Measurements from ENCODE around the gene CTTNBP2.

DNA sequence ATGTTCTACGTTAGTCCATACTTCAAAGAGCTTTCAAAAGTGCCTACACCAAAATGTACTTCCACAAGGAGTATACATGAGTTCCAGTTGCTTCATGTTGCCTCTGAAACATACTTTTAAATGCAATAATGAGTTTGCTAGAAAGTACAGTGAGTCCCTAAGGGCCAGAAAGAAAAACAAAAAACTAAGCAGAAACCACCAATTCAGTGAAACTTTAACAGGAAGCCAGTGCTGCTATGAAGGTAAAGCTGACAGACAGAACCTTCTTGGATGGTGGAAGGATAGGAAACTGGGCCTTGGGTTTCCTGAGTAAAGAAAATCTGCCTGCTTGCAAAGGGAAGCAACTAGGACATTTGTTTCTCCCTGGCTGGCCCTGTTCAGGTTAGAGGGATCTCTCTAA lies 104.2 kb downstream of the CTTNBP2 start:
- TF ChIP-seq POLR2A (IDR thresholded peaks at IDR 0.05; ENCODE audit: low read depth, low read length) (no peak), SUPT20H (IDR thresholded peaks at IDR 0.05; ENCODE audit: borderline replicate concordance, control insufficient read depth, low read depth, low read length) (no peak), POLR2AphosphoS5 (IDR thresholded peaks at IDR 0.05; ENCODE audit: low read length) (no peak), BRCA1 (IDR thresholded peaks at IDR 0.05; ENCODE audit: low read depth, low read length) (no peak), FOS (IDR thresholded peaks at IDR 0.05; ENCODE audit: borderline replicate concordance, extremely low read depth, insufficient read length) (no peak), PAX8 (IDR thresholded peaks at IDR 0.05) (no peak), EZH2 (IDR thresholded peaks at IDR 0.05; ENCODE audit: borderline replicate concordance, control insufficient read depth, low read depth, low read length) (no peak), CEBPB (IDR thresholded peaks at IDR 0.05; ENCODE audit: borderline replicate concordance in 1 of 2, low read depth in 2 of 2, low read length in 2 of 2) (no peak), ATF2 (IDR thresholded peaks at IDR 0.05; ENCODE audit: low read length) (no peak), TAF1 (IDR thresholded peaks at IDR 0.05; ENCODE audit: borderline replicate concordance, low read depth, low read length) (no peak)
- TF ChIP-seq, protein P1, sequence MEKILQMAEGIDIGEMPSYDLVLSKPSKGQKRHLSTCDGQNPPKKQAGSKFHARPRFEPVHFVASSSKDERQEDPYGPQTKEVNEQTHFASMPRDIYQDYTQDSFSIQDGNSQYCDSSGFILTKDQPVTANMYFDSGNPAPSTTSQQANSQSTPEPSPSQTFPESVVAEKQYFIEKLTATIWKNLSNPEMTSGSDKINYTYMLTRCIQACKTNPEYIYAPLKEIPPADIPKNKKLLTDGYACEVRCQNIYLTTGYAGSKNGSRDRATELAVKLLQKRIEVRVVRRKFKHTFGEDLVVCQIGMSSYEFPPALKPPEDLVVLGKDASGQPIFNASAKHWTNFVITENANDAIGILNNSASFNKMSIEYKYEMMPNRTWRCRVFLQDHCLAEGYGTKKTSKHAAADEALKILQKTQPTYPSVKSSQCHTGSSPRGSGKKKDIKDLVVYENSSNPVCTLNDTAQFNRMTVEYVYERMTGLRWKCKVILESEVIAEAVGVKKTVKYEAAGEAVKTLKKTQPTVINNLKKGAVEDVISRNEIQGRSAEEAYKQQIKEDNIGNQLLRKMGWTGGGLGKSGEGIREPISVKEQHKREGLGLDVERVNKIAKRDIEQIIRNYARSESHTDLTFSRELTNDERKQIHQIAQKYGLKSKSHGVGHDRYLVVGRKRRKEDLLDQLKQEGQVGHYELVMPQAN (conservative IDR thresholded peaks at IDR 0.05), result no peak
- TF ChIP-seq, protein P2, sequence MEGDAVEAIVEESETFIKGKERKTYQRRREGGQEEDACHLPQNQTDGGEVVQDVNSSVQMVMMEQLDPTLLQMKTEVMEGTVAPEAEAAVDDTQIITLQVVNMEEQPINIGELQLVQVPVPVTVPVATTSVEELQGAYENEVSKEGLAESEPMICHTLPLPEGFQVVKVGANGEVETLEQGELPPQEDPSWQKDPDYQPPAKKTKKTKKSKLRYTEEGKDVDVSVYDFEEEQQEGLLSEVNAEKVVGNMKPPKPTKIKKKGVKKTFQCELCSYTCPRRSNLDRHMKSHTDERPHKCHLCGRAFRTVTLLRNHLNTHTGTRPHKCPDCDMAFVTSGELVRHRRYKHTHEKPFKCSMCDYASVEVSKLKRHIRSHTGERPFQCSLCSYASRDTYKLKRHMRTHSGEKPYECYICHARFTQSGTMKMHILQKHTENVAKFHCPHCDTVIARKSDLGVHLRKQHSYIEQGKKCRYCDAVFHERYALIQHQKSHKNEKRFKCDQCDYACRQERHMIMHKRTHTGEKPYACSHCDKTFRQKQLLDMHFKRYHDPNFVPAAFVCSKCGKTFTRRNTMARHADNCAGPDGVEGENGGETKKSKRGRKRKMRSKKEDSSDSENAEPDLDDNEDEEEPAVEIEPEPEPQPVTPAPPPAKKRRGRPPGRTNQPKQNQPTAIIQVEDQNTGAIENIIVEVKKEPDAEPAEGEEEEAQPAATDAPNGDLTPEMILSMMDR (IDR thresholded peaks at IDR 0.05 in 2 of 3, conservative IDR thresholded peaks at IDR 0.05 in 1 of 3; ENCODE audit: control insufficient read depth in 2 of 3, extremely low read depth in 1 of 3, insufficient read depth in 1 of 3, low read depth in 3 of 3, low read length in 3 of 3), result no peak
- TF ChIP-seq, protein P3, sequence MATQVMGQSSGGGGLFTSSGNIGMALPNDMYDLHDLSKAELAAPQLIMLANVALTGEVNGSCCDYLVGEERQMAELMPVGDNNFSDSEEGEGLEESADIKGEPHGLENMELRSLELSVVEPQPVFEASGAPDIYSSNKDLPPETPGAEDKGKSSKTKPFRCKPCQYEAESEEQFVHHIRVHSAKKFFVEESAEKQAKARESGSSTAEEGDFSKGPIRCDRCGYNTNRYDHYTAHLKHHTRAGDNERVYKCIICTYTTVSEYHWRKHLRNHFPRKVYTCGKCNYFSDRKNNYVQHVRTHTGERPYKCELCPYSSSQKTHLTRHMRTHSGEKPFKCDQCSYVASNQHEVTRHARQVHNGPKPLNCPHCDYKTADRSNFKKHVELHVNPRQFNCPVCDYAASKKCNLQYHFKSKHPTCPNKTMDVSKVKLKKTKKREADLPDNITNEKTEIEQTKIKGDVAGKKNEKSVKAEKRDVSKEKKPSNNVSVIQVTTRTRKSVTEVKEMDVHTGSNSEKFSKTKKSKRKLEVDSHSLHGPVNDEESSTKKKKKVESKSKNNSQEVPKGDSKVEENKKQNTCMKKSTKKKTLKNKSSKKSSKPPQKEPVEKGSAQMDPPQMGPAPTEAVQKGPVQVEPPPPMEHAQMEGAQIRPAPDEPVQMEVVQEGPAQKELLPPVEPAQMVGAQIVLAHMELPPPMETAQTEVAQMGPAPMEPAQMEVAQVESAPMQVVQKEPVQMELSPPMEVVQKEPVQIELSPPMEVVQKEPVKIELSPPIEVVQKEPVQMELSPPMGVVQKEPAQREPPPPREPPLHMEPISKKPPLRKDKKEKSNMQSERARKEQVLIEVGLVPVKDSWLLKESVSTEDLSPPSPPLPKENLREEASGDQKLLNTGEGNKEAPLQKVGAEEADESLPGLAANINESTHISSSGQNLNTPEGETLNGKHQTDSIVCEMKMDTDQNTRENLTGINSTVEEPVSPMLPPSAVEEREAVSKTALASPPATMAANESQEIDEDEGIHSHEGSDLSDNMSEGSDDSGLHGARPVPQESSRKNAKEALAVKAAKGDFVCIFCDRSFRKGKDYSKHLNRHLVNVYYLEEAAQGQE (IDR thresholded peaks at IDR 0.05; ENCODE audit: low read depth, low read length), result no peak
- TF ChIP-seq, protein P4, sequence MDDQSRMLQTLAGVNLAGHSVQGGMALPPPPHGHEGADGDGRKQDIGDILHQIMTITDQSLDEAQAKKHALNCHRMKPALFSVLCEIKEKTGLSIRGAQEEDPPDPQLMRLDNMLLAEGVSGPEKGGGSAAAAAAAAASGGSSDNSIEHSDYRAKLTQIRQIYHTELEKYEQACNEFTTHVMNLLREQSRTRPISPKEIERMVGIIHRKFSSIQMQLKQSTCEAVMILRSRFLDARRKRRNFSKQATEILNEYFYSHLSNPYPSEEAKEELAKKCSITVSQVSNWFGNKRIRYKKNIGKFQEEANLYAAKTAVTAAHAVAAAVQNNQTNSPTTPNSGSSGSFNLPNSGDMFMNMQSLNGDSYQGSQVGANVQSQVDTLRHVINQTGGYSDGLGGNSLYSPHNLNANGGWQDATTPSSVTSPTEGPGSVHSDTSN (IDR thresholded peaks at IDR 0.05; ENCODE audit: insufficient replicate concordance, low read depth, low read length), result no peak
